ENCODE results near the gene RAD51B.

- TF ChIP-seq CTCF (optimal IDR thresholded peaks at IDR 0.05 in 1 of 3, IDR thresholded peaks at IDR 0.05 in 1 of 3, conservative IDR thresholded peaks at IDR 0.05 in 1 of 3; ENCODE audit: extremely low read depth in 1 of 3, insufficient read depth in 2 of 3, low read length in 3 of 3): no peak
- TF ChIP-seq EZH2 (IDR thresholded peaks at IDR 0.05; ENCODE audit: low read length): no peak
These were observed 195.2 kb downstream of the RAD51B start for GRCh38 chr14:68014771-68015170.

All from keratinocyte (primary cell).